GM20000 (cell line): ENCODE data around the gene DLX2.

Experiments
- DNase-seq: peaks from one replicate; pipeline ENCODE4 v3.0.0; 2012; ENCODE audit warnings: low spot score
- CTCF ChIP-seq: IDR thresholded peaks from 2 replicates; pipeline ENCODE4 v1.5.1; 2012; ENCODE audit warnings: mild to moderate bottlenecking, control low read depth; ENCODE audit errors: extremely low read depth, missing control alignments

The DLX2 gene

GRCh38 chr2:172095146-172095904 lies 7.4 kb downstream of the DLX2 start:
- peak; percentile 82 for DNase-seq
- TF ChIP-seq CTCF = no peak

- no peak for TF ChIP-seq CTCF
- DNase-seq = peak; percentile 61
Measured at GRCh38 chr2:172094294-172095145, 8.2 kb downstream of the DLX2 start.

DNA sequence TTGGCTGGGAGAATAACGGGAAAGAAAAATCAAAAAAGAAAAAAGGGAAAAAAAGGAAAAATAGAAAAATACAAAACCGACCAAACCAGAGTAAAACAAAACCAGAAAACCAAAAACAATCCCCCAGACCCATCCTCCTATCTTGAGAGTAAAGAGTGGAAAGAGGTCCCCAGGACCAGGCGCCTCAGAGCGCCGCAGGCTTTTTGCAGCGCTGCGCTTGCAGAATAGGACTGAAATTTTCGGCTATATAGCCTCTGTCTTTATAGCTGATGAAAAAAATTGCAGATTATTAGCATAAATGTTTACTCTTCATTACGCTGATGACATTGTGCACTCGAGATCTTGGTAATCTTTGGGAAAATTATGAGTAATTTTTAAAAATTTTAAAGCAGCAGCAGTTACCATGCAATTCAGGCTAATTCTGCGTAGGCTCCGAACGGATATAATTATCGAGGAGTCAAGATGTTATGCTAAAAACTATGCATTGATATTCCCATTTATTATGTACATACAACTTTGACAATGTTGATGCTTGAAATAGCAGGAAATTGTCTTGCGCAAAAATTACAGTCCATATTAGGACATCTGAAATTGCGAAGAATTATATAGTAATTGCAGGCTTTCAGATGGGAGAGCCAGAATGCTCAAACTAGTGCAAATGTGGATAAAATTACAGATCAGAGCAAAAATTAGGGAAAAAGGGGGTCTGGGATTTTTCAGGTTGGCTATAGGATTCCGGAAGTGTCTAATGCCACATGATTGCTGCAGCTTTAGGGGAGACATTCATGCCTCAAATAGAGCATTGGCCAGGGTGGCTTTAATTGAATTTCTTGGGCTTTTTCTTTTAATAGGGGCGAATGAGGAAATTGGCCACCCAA lies 9.0 kb downstream of the DLX2 start:
- DNase-seq = peak; percentile 11
- TF ChIP-seq CTCF = no peak

- TF ChIP-seq CTCF = no peak
- peak; percentile 21 for DNase-seq
Measured at GRCh38 chr2:172092716-172093415, 9.8 kb downstream of the DLX2 start.

- TF ChIP-seq CTCF = no peak
- peak; percentile 13 for DNase-seq
Measured at GRCh38 chr2:172091761-172092566, 10.7 kb downstream of the DLX2 start.

GRCh38 chr2:172091000-172091641 lies 11.6 kb downstream of the DLX2 start:
- no peak for TF ChIP-seq CTCF
- DNase-seq = peak; percentile 8
